Activated B cell treated with CpG ODN at 0.5 μM for 24 hours (primary cell): Measurements from ENCODE around the gene OR51E2. TPM values are rescaled to one million over a fixed set of nuclear protein-coding genes. Genes with fewer than 3 reads are reported as not detected.

Source experiments
- total RNA-seq: library from RNA; stranded (reverse); gene quantifications from 2 replicates; pipeline ENCODE4 v1.2.3, GENCODE V29; 2022

Gene OR51E2
- total RNA-seq, 1 donor from 2014 or later, result not detected

Other genes with a start within 250 kb of the OR51E2 start
- gene OR52K2, start 248.6 kb downstream of the OR51E2 start, total RNA-seq, result not detected in 2 replicates
- gene OR52K1, start 215.2 kb downstream of the OR51E2 start, total RNA-seq, result not detected in 2 replicates
- not detected in 2 replicates for gene OR52M1, start 152.7 kb downstream of the OR51E2 start, total RNA-seq
- not detected in 2 replicates for gene OR52I2, start 116.1 kb downstream of the OR51E2 start, total RNA-seq
- not detected in 2 replicates for gene OR52I1, start 103.8 kb downstream of the OR51E2 start, total RNA-seq
- gene TRIM68, start 89.6 kb downstream of the OR51E2 start, total RNA-seq, result 15.2 and 16.9 TPM in 2 replicates
- not detected in 2 replicates for gene OR51D1, start 60.4 kb downstream of the OR51E2 start, total RNA-seq
- not detected in 2 replicates for gene OR51E1, start 53.9 kb downstream of the OR51E2 start, total RNA-seq
- not detected in 2 replicates for gene MMP26, start 6.9 kb upstream of the OR51E2 start, total RNA-seq
- gene OR51F1, start 72.1 kb upstream of the OR51E2 start, total RNA-seq, result not detected in 2 replicates
- not detected in 2 replicates for gene OR52R1, start 106.5 kb upstream of the OR51E2 start, total RNA-seq
- gene OR51F2, start 123.5 kb upstream of the OR51E2 start, total RNA-seq, result not detected in 2 replicates
- gene OR51S1, start 151.4 kb upstream of the OR51E2 start, total RNA-seq, result not detected in 2 replicates
- not detected in 2 replicates for gene OR51T1, start 184.0 kb upstream of the OR51E2 start, total RNA-seq
- gene OR51A7, start 205.9 kb upstream of the OR51E2 start, total RNA-seq, result not detected in 2 replicates
- gene OR51G2, start 221.5 kb upstream of the OR51E2 start, total RNA-seq, result not detected in 2 replicates
- gene OR51G1, start 226.5 kb upstream of the OR51E2 start, total RNA-seq, result not detected in 2 replicates
- gene OR51A4, start 249.8 kb upstream of the OR51E2 start, total RNA-seq, result not detected in 2 replicates